Naive thymus-derived CD8-positive, alpha-beta T cell (primary cell): ENCODE results near the gene KLHL25. TPM values are rescaled to one million over a fixed set of nuclear protein-coding genes. Genes with fewer than 3 reads are reported as not detected.
A peak's percentile ranks its signal among the peaks of the same experiment; 100 is the strongest.

Source experiments
- ATAC-seq, 2 donors: fragments of 150-1000 bp; cut with Tn5 transposase in 1 of 2; sonication (Bioruptor Pico), chemical (Tn5 transposase) in 1 of 2; 1 replicate in 1 of 2; 2 replicates in 1 of 2; pipeline ENCODE4 v1.10.0; 2021; ENCODE audit warnings: mild to moderate bottlenecking in 2 of 2, moderate library complexity in 2 of 2
- POLR2A ChIA-PET: fragments of 350-600 bp; sonication (Branson Sonifier 250); formaldehyde crosslinking; loops from one replicate; lab custom pipeline; 2021; ENCODE audit warnings: antibody characterized with exemption; lab: Charles Lee
- DNase-seq, 10 donors: peaks; one replicate each; pipeline versions ENCODE4 v3.0.0 to v3.0.0-alpha.2; 2020 to 2022
- H3K27ac Mint-ChIP-seq, 10 donors: one replicate each; pipeline ENCODE4 v1.8.0; 2020 to 2022; ENCODE audit warnings: mild to moderate bottlenecking in 10 of 10, mixed read lengths in 10 of 10, moderate library complexity in 4 of 10, inconsistent platforms in 1 of 10
- H3K27me3 Mint-ChIP-seq, 5 donors: one replicate each; pipeline ENCODE4 v1.8.0; 2021 to 2022; ENCODE audit warnings: mixed read lengths in 5 of 5
- H3K36me3 Mint-ChIP-seq, 3 donors: one replicate each; pipeline ENCODE4 v1.8.0; 2020 to 2022; ENCODE audit warnings: mixed read lengths in 3 of 3, mild to moderate bottlenecking in 2 of 3, inconsistent platforms in 1 of 3
- H3K4me1 Mint-ChIP-seq, 4 donors: one replicate each; pipeline ENCODE4 v1.8.0; 2021 to 2022; ENCODE audit warnings: mixed read lengths in 4 of 4
- H3K4me3 Mint-ChIP-seq, 10 donors: one replicate each; pipeline ENCODE4 v1.8.0; 2020 to 2022; ENCODE audit warnings: mild to moderate bottlenecking in 10 of 10, mixed read lengths in 10 of 10, moderate library complexity in 6 of 10, inconsistent platforms in 1 of 10
- H3K9me3 Mint-ChIP-seq, 9 donors: one replicate each; pipeline ENCODE4 v1.8.0; 2020 to 2022; ENCODE audit warnings: mixed read lengths in 9 of 9, mild to moderate bottlenecking in 3 of 9, inconsistent platforms in 1 of 9, moderate library complexity in 1 of 9
- polyA plus RNA-seq, 3 donors: library from polyadenylated mRNA; unstranded; fragments of 300-500 nt; fragmentation: Illumina TruSeq; gene quantifications; one replicate each; pipeline ENCODE4 v1.2.3, GENCODE V29; 2021
- total RNA-seq, 8 experiments: library from RNA in 2 of 8; stranded (reverse) in 2 of 8; gene quantifications; one replicate each; pipeline ENCODE4 v1.2.3 and lab custom pipeline; 2021 to 2026

KLHL25 gene
- total and polyA plus RNA-seq, 5 experiments from 2014 or later = 1.0 to 7.5 (median 1.8) TPM

DNA sequence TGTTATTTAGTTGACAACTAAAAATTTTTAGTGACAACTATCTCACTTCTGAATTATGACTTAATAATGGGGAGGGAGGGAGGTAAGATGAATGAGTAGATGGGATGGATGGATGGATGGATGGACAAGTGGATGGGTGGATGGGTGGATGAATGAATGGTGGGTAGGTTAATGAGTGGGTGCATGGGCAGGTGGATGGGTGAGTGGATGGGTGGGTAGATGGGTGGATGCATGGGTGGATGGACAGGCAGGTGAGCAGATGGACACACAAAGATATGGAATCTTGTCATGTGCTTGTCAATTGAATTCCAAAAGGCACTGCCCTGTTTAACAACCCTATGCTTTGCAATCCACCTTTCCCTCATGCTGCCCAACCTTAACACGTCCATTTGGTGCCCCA lies 41.5 kb downstream of the KLHL25 start:
- peaks cover 0 to 13% (median 0%) of the 10 kb centered on the region in 3 donors for H3K36me3 Mint-ChIP-seq
- POLR2A ChIA-PET = interaction anchor here (1.1 kb wide), 1 partner anchor 33 kb away, joined by 3 read pairs; no protein-coding TSS in a partner anchor
- no peak for DNase-seq
- no peak for ATAC-seq
- H3K4me3 Mint-ChIP-seq = peak overlapping the region in 1 of 10 donors; percentile 34
- H3K27me3 Mint-ChIP-seq = no peaks in the 10 kb centered on the region
- peak overlapping the region in 3 of 10 donors; percentile 25 to 69 (median 56) for H3K27ac Mint-ChIP-seq
- peaks cover 20 to 45% (median 36%) of the 10 kb centered on the region in 4 donors for H3K4me1 Mint-ChIP-seq
- no peaks in the 10 kb centered on the region for H3K9me3 Mint-ChIP-seq

DNA sequence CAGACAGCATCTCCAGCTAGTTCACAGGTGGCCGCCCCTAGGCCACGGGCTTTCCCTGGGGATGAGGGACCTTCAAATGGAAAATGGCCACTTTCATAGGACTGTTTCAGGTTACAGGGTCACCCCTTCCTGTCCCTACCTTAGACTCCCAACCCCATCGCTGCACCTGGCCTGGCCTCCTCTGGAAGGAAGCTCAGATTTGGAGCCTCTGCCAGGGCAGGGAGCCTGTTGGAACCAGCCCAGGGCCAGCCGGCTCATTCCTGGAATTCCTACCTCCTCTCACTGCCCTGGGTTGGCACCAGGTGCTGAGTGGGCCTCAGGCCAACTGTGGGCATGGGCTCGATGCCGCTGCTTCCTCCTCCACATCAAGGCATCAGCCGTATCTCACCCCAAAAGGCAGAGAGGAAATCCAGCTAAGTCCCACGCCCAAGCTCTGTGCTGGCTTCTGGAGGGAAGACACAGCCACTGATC lies 42.2 kb downstream of the KLHL25 start:
- DNase-seq = peak in 1 of 10 donors; percentile 19
- peak overlapping the region in 8 of 10 donors; percentile 15 to 69 (median 38) for H3K4me3 Mint-ChIP-seq

DNA sequence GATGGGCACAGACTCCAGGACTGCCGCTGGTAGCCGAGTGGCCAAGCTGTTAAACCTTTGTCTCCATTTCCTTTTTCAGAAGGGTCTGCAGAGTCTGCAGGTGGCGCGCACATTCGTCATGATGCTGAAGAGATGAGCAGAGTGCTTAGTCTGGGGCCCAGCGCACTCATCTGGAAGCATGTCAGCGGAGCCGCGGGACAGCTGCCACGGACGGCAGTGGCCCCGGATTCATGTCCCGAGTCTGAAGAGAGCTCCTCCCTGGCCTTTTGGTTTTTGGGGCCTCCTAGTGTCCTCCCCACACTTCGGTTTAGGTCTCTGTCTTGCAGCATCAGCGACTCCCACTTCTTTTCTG lies 42.6 kb downstream of the KLHL25 start:
- H3K36me3 Mint-ChIP-seq = peaks cover 0 to 21% (median 0%) of the 10 kb centered on the region in 3 donors
- peak overlapping the region in 2 of 10 donors; percentile 14 to 22 for H3K4me3 Mint-ChIP-seq
- ATAC-seq (no peak), DNase-seq (no peak)
- peaks cover 20 to 45% (median 36%) of the 10 kb centered on the region in 4 donors for H3K4me1 Mint-ChIP-seq
- no peaks in the 10 kb centered on the region for H3K9me3 Mint-ChIP-seq
- no peaks in the 10 kb centered on the region for H3K27me3 Mint-ChIP-seq
- peak overlapping the region in 4 of 10 donors; percentile 32 to 91 (median 78) for H3K27ac Mint-ChIP-seq
- POLR2A ChIA-PET = interaction anchor here (1.1 kb wide), 1 partner anchor 34 kb away, joined by 3 read pairs; no protein-coding TSS in a partner anchor

More for the DNA sequence above, 42.2 kb downstream of the KLHL25 start:
- peak; percentile 32 to 45 for ATAC-seq
- H3K27me3 Mint-ChIP-seq = no peaks in the 10 kb centered on the region
- peak overlapping the region; percentile 57 to 91 (median 81) for H3K27ac Mint-ChIP-seq
- peaks cover 20 to 45% (median 36%) of the 10 kb centered on the region in 4 donors for H3K4me1 Mint-ChIP-seq
- H3K9me3 Mint-ChIP-seq = no peaks in the 10 kb centered on the region
- peaks cover 0 to 17% (median 0%) of the 10 kb centered on the region in 3 donors for H3K36me3 Mint-ChIP-seq
- POLR2A ChIA-PET = interaction anchor here (1.1 kb wide), 1 partner anchor 33 kb away, joined by 3 read pairs; no protein-coding TSS in a partner anchor

DNA sequence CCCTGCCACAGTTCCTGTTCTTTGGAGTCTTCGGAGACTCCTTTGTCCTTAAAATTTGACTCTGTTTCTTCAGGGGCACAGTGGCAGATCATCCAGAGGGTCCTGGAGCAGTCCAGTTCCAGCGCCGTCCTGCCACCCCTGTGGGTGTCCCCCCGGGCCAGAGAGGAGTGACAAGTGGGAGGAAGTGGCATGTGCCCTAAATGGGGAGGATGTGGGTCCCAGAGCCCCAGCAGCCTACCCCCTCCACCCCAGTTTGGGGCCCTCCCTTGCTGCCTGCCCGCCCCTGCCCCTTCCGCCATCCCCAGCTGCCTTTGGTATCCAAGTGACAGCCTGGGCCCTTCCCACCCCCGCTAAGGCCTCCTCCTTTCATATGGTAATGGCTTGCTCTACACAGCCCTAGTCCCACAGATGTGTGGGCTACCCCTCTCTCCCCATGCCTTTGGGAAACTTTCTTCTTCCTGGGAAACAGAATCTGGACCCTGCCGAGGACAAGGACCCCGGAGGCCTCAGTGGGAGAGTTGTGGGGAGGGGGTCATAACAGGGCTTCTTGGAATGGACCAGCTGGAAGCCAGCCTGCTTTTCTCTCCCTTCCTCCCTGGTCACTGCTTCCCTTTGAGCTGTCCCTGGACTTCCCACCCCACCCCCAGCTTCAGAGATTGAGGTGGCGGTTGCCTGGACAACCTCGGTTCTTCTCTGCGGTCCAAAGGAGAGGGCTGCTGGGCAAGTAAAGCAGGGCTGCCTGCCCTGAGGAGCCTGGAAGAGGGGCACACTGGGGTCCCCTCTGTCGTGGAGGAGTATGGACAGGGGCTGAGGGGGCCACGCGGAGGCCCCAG lies 43.2 kb downstream of the KLHL25 start:
- ATAC-seq (peak; percentile 31 to 70), DNase-seq (peak in 5 of 10 donors; percentile 8 to 72 (median 32))
- H3K4me1 Mint-ChIP-seq = peaks cover 20 to 45% (median 36%) of the 10 kb centered on the region in 4 donors
- no peaks in the 10 kb centered on the region for H3K27me3 Mint-ChIP-seq
- H3K27ac Mint-ChIP-seq = peak overlapping the region; percentile 23 to 91 (median 78)
- H3K36me3 Mint-ChIP-seq = peaks cover 0 to 27% (median 3%) of the 10 kb centered on the region in 3 donors
- H3K4me3 Mint-ChIP-seq = peak overlapping the region in 6 of 10 donors; percentile 12 to 61 (median 24)
- POLR2A ChIA-PET = no interaction called here
- no peaks in the 10 kb centered on the region for H3K9me3 Mint-ChIP-seq

DNA sequence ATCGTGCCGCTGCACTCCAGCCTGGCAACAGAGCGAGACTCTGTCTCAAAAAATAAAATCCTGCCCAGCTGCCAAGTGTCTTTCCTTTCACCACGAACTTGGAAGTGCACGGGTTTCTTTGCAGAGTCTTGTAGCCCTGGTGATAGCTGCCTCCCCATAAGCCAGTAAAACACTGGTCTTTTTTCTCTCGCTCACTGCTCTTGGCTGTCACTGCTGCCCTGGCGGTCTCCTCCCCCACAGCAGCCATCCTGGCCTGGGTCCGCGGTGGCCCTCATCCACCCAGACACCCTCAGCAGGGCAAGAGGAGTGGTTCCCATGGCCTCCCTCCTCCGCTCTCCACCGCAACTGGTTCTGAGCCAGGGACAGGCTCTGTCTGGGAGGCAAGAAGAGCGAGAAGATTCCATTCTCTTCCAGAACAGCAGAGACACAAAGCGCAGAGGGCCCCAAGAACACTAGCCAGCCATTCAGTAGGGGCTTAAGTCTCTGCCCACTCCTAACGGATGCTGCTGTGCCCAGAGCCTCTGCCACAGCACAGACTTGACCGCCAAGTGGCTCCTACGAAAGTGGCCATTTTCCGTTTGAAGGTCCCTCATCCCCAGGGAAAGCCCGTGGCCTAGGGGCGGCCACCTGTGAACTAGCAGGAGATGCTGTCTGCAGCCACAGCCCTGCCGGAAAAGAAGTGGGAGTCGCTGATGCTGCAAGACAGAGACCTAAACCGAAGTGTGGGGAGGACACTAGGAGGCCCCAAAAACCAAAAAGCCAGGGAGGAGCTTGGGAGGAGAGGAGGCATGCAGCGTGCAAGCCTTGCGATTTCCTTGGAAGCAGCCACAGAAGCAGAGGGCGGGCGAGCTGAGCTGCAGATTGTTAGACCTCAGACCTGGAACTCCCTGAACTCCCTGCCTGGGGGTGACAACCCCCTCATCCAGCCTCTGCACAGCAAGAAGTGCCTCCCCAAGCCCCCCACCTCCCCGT lies 44.1 kb downstream of the KLHL25 start:
- peaks cover 20 to 45% (median 36%) of the 10 kb centered on the region in 4 donors for H3K4me1 Mint-ChIP-seq
- peak overlapping the region in 5 of 10 donors; percentile 10 to 57 (median 22) for H3K4me3 Mint-ChIP-seq
- H3K36me3 Mint-ChIP-seq = peaks cover 0 to 36% (median 3%) of the 10 kb centered on the region in 3 donors
- H3K9me3 Mint-ChIP-seq = no peaks in the 10 kb centered on the region
- POLR2A ChIA-PET = no interaction called here
- H3K27me3 Mint-ChIP-seq = no peaks in the 10 kb centered on the region
- peak in 1 of 10 donors; percentile 9 for DNase-seq
- peak overlapping the region in 9 of 10 donors; percentile 23 to 91 (median 75) for H3K27ac Mint-ChIP-seq
- peak; percentile 13 for ATAC-seq

DNA sequence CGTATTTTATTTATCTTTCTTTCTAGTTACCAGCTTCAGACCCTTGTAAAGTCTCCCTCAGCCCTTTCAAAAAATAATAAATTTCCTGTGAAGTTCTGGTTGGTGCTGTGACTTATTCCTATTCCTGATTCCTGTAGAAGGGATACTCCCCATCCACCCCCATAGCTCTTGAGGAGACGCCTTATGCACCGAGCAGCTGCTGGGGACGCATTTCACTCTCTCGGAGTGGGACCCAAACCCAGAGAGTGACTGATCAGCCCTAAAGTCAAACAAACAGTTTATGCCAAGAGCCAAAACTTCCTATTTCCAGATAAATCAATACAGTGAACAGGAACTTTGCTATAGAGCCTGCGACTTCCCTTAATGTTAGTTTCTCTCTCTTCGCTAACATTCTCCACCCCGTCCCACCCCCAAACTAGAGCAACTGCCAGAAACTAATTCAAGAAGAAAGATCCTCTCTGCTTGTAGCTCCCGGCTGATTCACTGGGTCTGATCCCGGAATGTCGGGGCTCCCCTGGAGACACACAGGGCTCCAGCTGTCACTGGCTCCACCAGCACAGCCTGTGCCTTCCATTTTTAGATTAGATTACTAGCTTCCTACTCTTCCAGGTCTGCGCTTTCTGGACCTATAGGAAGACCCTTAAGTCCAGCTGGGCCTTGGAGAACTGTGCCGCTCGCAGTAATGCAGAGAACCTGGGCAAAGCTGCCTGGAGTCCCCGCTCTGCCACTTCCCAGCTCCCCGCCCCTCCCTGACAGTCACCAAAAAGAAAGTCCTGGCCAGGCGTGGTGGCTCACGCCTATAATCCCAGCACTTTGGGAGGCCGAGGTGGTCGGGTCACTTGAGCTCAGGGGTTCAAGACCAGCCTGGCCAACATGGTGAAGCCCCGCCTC lies 45.2 kb downstream of the KLHL25 start:
- POLR2A ChIA-PET = no interaction called here

DNA sequence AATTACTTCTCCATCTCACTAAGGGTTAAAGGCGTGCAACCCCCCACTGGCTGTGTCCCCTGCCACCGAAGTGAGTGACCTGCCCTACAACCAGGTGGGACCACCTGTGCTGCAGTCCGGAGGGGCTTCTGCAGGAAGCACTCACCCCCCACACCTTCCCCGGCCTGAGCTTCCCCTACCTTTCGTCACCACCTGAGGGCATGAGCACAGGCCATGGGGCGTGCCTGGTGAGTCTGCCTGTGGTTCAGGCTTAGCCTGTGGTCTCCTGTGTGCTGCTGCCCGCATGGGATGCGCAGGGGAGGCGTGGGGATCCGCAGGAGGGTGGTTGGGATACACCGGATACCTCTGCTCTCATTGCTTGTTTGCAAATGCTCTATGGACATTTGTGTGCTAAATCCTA lies 46.0 kb downstream of the KLHL25 start:
- POLR2A ChIA-PET = no interaction called here
- H3K9me3 Mint-ChIP-seq = no peaks in the 10 kb centered on the region
- no peaks in the 10 kb centered on the region for H3K27me3 Mint-ChIP-seq
- no peak overlapping the region for H3K4me3 Mint-ChIP-seq
- ATAC-seq (no peak), DNase-seq (no peak)
- H3K4me1 Mint-ChIP-seq = peaks cover 14 to 32% (median 30%) of the 10 kb centered on the region in 4 donors
- peaks cover 3 to 55% (median 13%) of the 10 kb centered on the region in 3 donors for H3K36me3 Mint-ChIP-seq
- H3K27ac Mint-ChIP-seq = peak overlapping the region in 5 of 10 donors; percentile 22 to 73 (median 49)

More for the DNA sequence above, 45.2 kb downstream of the KLHL25 start:
- no peak for DNase-seq
- Mint-ChIP-seq H3K27me3 (no peaks in the 10 kb centered on the region), H3K4me1 (peaks cover 17 to 40% (median 34%) of the 10 kb centered on the region in 4 donors), H3K27ac (peak overlapping the region in 6 of 10 donors; percentile 3 to 82 (median 55)), H3K4me3 (peak overlapping the region in 1 of 10 donors; percentile 13), H3K36me3 (peaks cover 3 to 47% (median 7%) of the 10 kb centered on the region in 3 donors), H3K9me3 (no peaks in the 10 kb centered on the region)
- peak in 1 of 2 donors; percentile 6 for ATAC-seq

DNA sequence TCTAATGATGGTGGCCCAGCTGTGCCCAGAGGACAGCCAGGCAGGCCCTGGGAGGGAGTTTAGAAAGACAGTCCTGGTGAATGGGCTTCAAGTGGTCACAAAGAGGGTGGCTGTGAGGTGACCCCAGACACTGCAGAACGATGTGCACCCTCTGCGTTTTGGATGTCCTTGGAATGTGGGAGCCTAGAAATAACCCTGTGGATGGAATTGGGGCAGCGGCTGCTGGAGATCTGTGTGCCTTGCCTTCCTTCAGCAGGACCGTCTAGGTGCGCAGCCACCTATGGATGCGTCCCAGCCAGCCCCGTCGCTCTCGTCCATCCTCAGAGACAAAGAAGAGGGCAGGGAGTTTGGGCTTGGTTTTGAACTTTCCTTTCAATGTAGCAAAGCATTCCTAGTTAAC lies 46.5 kb downstream of the KLHL25 start:
- peak overlapping the region in 2 of 10 donors; percentile 29 to 48 for H3K27ac Mint-ChIP-seq
- H3K36me3 Mint-ChIP-seq = peaks cover 3 to 60% (median 17%) of the 10 kb centered on the region in 3 donors
- ATAC-seq = no peak
- no peak for DNase-seq
- no peak overlapping the region for H3K4me3 Mint-ChIP-seq
- H3K4me1 Mint-ChIP-seq = peaks cover 11 to 28% (median 26%) of the 10 kb centered on the region in 4 donors
- no peaks in the 10 kb centered on the region for H3K9me3 Mint-ChIP-seq
- H3K27me3 Mint-ChIP-seq = no peaks in the 10 kb centered on the region
- POLR2A ChIA-PET = no interaction called here

DNA sequence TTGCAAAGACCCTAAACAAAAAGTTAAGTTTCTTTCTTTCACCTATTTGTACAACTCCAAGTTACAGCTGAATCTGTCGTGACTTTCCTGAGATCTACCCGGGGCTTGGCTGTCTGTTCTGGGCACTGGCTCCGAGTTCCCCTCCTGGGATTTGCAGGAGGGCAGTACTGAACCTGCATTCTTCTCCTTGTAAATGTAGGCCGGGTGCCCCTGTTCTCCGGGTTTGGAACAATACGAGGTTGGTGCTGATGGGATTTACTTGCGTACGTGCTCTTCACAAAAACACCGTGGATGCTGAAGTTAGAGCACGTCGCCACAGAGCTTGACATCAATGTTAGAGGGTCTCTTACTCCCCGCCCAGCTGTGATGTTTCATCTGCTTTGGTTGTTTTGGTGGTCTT lies 48.1 kb downstream of the KLHL25 start:
- Mint-ChIP-seq H3K4me1 (peaks cover 7 to 17% (median 12%) of the 10 kb centered on the region in 4 donors), H3K27me3 (no peaks in the 10 kb centered on the region), H3K27ac (peak overlapping the region in 4 of 10 donors; percentile 4 to 74 (median 46)), H3K9me3 (no peaks in the 10 kb centered on the region), H3K36me3 (peaks cover 3 to 75% (median 17%) of the 10 kb centered on the region in 3 donors), H3K4me3 (no peak overlapping the region)
- ATAC-seq (no peak), DNase-seq (no peak)
- POLR2A ChIA-PET = no interaction called here

DNA sequence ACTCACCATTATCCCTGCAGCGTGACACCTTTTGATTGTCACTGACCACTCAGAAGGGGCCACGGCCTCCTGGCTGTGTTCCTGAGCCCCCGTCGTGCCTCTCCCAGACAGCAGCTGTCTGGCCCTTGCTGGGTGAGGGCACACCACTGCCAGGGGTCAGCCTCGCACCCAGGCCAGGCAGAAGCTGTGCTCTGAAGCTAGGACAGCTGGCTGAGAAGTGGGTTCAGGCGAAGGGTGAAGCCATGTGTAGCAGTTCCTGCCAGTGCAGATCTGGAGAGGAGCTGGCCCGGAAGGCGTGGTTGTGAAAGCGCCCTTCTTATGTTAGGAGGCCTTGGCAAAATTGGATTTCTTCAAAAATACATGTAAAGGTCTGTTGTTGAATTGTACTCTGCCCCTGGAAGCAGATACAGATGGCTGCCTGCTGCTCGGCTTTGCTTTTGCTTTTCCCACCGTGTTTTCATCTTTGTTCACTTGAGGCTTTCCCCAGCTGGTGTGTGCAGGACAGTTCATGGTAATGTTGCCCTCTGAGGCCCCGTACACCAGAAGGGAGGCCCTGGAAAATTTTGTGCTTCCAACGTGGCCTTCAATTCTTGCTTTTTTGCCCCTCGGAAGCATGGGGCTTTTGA lies 49.1 kb downstream of the KLHL25 start:
- Mint-ChIP-seq H3K36me3 (peaks cover 3 to 85% (median 17%) of the 10 kb centered on the region in 3 donors), H3K4me1 (peaks cover 1 to 7% (median 3%) of the 10 kb centered on the region in 4 donors), H3K27me3 (no peaks in the 10 kb centered on the region), H3K9me3 (no peaks in the 10 kb centered on the region), H3K27ac (peak overlapping the region in 3 of 10 donors; percentile 34 to 75 (median 53)), H3K4me3 (no peak overlapping the region)
- DNase-seq (no peak), ATAC-seq (no peak)
- POLR2A ChIA-PET = no interaction called here

DNA sequence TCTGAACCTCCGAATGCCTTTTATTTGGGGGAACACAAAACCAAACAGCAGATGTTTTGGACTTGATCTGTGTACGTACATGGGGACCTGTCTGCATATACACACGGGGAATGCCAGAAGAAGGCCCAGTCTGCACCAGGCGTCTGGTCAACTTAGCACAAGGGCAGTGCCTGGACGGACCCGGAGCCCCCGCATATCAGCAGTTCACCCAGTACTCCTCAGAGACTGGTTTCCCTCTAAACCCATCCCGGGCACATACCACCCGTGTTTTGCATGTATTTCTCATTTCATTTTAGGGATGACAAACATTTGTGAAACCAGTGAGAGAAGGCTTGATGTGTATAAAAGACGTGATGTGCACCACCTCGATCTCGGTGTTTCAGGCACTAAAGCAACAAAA lies 49.7 kb downstream of the KLHL25 start:
- DNase-seq = no peak
- no peaks in the 10 kb centered on the region for H3K27me3 Mint-ChIP-seq
- peaks cover 0 to 3% (median 2%) of the 10 kb centered on the region in 4 donors for H3K4me1 Mint-ChIP-seq
- H3K9me3 Mint-ChIP-seq = no peaks in the 10 kb centered on the region
- POLR2A ChIA-PET = no interaction called here
- ATAC-seq = no peak
- peaks cover 3 to 92% (median 17%) of the 10 kb centered on the region in 3 donors for H3K36me3 Mint-ChIP-seq
- H3K27ac Mint-ChIP-seq = peak overlapping the region in 3 of 10 donors; percentile 11 to 65 (median 46)
- H3K4me3 Mint-ChIP-seq = no peak overlapping the region
